GM12878 (cell line): Measurements from ENCODE around the gene AP5Z1. TPM values are rescaled to one million over a fixed set of nuclear protein-coding genes. Genes with fewer than 3 reads are reported as not detected.

Source experiments
- ATAC-seq: fragments of 200-7000 bp; cut with Tn5 transposase; 3 replicates; pipeline ENCODE4 v1.9.1; 2020; ENCODE audit warnings: mild to moderate bottlenecking, moderate library complexity
- BruUV-seq: library from RNA; stranded (reverse); fragments of 400-500 nt; replicated peaks from 2 replicates; lab custom pipeline; 2021; lab: Mats Ljungman, UMichigan
- CTCF ChIA-PET: fragments of 300-600 bp; sonication (Branson Sonifier 250); formaldehyde crosslinking; extraction: SDS; loops from one replicate; lab custom pipeline; 2021; ENCODE audit warnings: inconsistent platforms; lab: Yijun Ruan, JAX
- POLR2A ChIA-PET: fragments of 350-600 bp; formaldehyde crosslinking; extraction: SDS; loops from one replicate; lab custom pipeline; 2021; ENCODE audit warnings: inconsistent platforms; lab: Charles Lee
- RAD21 ChIA-PET: fragments of 300-600 bp; sonication (Branson Sonifier 250); formaldehyde crosslinking; loops from one replicate; lab custom pipeline; 2023; ENCODE audit warnings: antibody characterized with exemption; ENCODE audit not compliant: unreplicated experiment; lab: Charles Lee
- SMC1A ChIA-PET: fragments of 300-600 bp; sonication (Branson Sonifier 250); formaldehyde crosslinking; loops from one replicate; lab custom pipeline; 2023; ENCODE audit not compliant: unreplicated experiment, uncharacterized antibody; lab: Charles Lee
- DNase-seq: peaks from one replicate; pipeline ENCODE4 v3.0.0-alpha.2; 2011; ENCODE audit warnings: low read depth, low spot score
- FAIRE-seq: peaks from 3 replicates; lab custom pipeline; 2011; peaks lifted over from hg19 to GRCh38; lab: Jason Lieb, UNC
- H2AFZ ChIP-seq: 2 replicates; pipeline ENCODE4 v1.6.0; 2011; ENCODE audit warnings: low read depth, low read length, control low read depth; ENCODE audit not compliant: control insufficient read depth
- H3K27ac ChIP-seq: 2 replicates; pipeline ENCODE4 v1.5.1; 2011; ENCODE audit warnings: control low read depth; ENCODE audit not compliant: control insufficient read depth, insufficient read depth
- H3K27me3 ChIP-seq, 2 experiments: replicated peaks in 1 of 2; 2 replicates each; pipeline versions ENCODE4 v1.6.0 to v1.6.1; 2011; ENCODE audit warnings: low read length in 1 of 2; ENCODE audit not compliant: control insufficient read depth in 2 of 2, insufficient read depth in 2 of 2
- H3K36me3 ChIP-seq, 2 experiments: 2 replicates each; pipeline ENCODE4 v1.5.1; 2011; ENCODE audit warnings: low read length in 1 of 2; ENCODE audit not compliant: control insufficient read depth in 2 of 2, insufficient read depth in 2 of 2
- H3K4me1 ChIP-seq: 2 replicates; pipeline ENCODE4 v1.6.1; 2011; ENCODE audit warnings: mild to moderate bottlenecking, low read length, moderate library complexity, mixed read lengths; ENCODE audit not compliant: control insufficient read depth, insufficient read depth
- H3K4me2 ChIP-seq: 2 replicates; pipeline ENCODE4 v1.6.0; 2011; ENCODE audit warnings: control low read depth; ENCODE audit not compliant: control insufficient read depth, insufficient read depth
- H3K4me3 ChIP-seq: fragments of 200-600 bp; sonication (generic); 2 replicates; pipeline ENCODE4 v1.5.1; 2016
- H3K79me2 ChIP-seq: 2 replicates; pipeline ENCODE4 v1.6.0; 2011; ENCODE audit warnings: low read length; ENCODE audit not compliant: control insufficient read depth, insufficient read depth
- H3K9ac ChIP-seq: 2 replicates; pipeline ENCODE4 v1.8.0; 2011; ENCODE audit warnings: low read length, control low read depth, mixed read lengths; ENCODE audit not compliant: control insufficient read depth, insufficient read depth
- H3K9me3 ChIP-seq: replicated peaks from 3 replicates; pipeline ENCODE4 v1.5.1; 2011; ENCODE audit warnings: mild to moderate bottlenecking, low read length; ENCODE audit not compliant: control insufficient read depth, insufficient read depth
- H4K20me1 ChIP-seq: 2 replicates; pipeline ENCODE4 v1.6.0; 2011; ENCODE audit not compliant: control insufficient read depth, insufficient read depth
- BCL11A ChIP-seq: IDR thresholded peaks from 2 replicates; pipeline ENCODE4 v1.6.1; 2011; ENCODE audit warnings: low read depth, low read length
- BCL3 ChIP-seq: IDR thresholded peaks from 2 replicates; pipeline ENCODE4 v1.6.1; 2011; ENCODE audit warnings: borderline replicate concordance, low read depth, mild to moderate bottlenecking, moderate library complexity, low read length; ENCODE audit not compliant: insufficient read depth, poor library complexity, severe bottlenecking
- GABPA ChIP-seq: IDR thresholded peaks from 2 replicates; pipeline ENCODE4 v1.6.1; 2014; ENCODE audit warnings: antibody characterized with exemption, low read depth, mild to moderate bottlenecking, inconsistent platforms
- PAX5 ChIP-seq: IDR thresholded peaks from 2 replicates; pipeline ENCODE4 v1.6.1; 2011; ENCODE audit warnings: low read depth, low read length, borderline replicate concordance
- PAX8 ChIP-seq: fragments of 450-650 bp; IDR thresholded peaks from 2 replicates; pipeline ENCODE4 v1.6.1; 2017; ENCODE audit warnings: mild to moderate bottlenecking, moderate library complexity
- PKNOX1 ChIP-seq: fragments of 450-650 bp; IDR thresholded peaks from 2 replicates; pipeline ENCODE4 v1.6.1; 2016; ENCODE audit warnings: mild to moderate bottlenecking
- POLR2AphosphoS2 ChIP-seq: IDR thresholded peaks from 2 replicates; pipeline ENCODE4 v1.6.1; 2011; ENCODE audit warnings: low read depth, mild to moderate bottlenecking, low read length, improper control_type of control experiment, moderate library complexity
- RB1 ChIP-seq: fragments of 450-650 bp; formaldehyde crosslinking; IDR thresholded peaks from 2 replicates; pipeline ENCODE4 v1.6.1; 2017; ENCODE audit warnings: mild to moderate bottlenecking, borderline replicate concordance
- RCOR1 ChIP-seq: conservative IDR thresholded peaks from 2 replicates; pipeline ENCODE4 v1.6.1; 2012; ENCODE audit warnings: low read depth, low read length, improper control_type of control experiment
- SP1 ChIP-seq: IDR thresholded peaks from one replicate; pipeline ENCODE4 v1.6.1; 2011; ENCODE audit warnings: low read depth, low read length
- ZNF384 ChIP-seq: IDR thresholded peaks from 2 replicates; pipeline ENCODE4 v1.6.1; 2012; ENCODE audit warnings: low read depth, mild to moderate bottlenecking, low read length, improper control_type of control experiment, borderline replicate concordance
- ZNF687 ChIP-seq: fragments of 450-650 bp; IDR thresholded peaks from 2 replicates; pipeline ENCODE4 v1.6.1; 2017; ENCODE audit warnings: mild to moderate bottlenecking, moderate library complexity
- WGBS: methylation state at CpG from one replicate; pipeline ENCODE4 v1.1.6; 2016; ENCODE audit warnings: low lambda C conversion rate; ENCODE audit not compliant: insufficient replicate concordance, insufficient coverage; ENCODE audit errors: missing lambda C conversion rate; 5-methylcytosine and 5-hydroxymethylcytosine counted together
- in situ Hi-C: fragments of 300-500 bp; cut with MboI; formaldehyde crosslinking; loops from 9 replicates; pipeline ENCODE4 v1.14.3; 2018; ENCODE audit warnings: mixed read lengths
- intact Hi-C: fragments of 100-400 bp; cut with micrococcal nuclease; formaldehyde crosslinking; loops from one replicate; pipeline ENCODE4 v1.14.2; 2022; ENCODE audit not compliant: unreplicated experiment
- polyA plus RNA-seq, 11 experiments: library from polyadenylated mRNA; depleted of rRNA in 4 of 11; unstranded in 6 of 11; stranded (reverse) in 5 of 11; fragments of >200 nt; fragmentation: Nextera tagmentation in 4 of 11; fragmentation: Illumina TruSeq in 1 of 11; extraction: Ambion mirVana in 4 of 11; extraction: Trizol in 1 of 11; gene quantifications; 1 replicate in 1 of 11; 2 replicates in 10 of 11; pipeline versions ENCODE4 v1.2.1 to v1.2.3, GENCODE V29; 2011 to 2016; ENCODE audit warnings: inconsistent platforms in 2 of 11, missing spikeins in 2 of 11, low read depth in 1 of 11
- total RNA-seq, 4 experiments: library from RNA; depleted of rRNA in 3 of 4; stranded (reverse); fragments of >200 nt in 3 of 4; fragmentation: Illumina TruSeq in 1 of 4; extraction: Trizol in 1 of 4; gene quantifications; 2 replicates each; pipeline versions ENCODE4 v1.2.1 to v1.2.3, GENCODE V29; 2013 to 2021

AP5Z1 gene
- total and polyA plus RNA-seq, 10 of the 15 experiments (the other 5 are each of a cell fraction or from before 2014, with no cell fraction given), result 0.37 to 43.4 (median 19.4) TPM

- TF ChIP-seq BCL3 (no peak), ZNF384 (no peak), POLR2AphosphoS2 (no peak), BCL11A (no peak), GABPA (no peak), RCOR1 (no peak)
These were observed 29.9 kb downstream of the AP5Z1 start (continued) for GRCh38 chr7:4805110-4805983.

- no peaks in the 10 kb centered on the region for H4K20me1 ChIP-seq
- ChIA-PET RAD21 (no interaction called here), CTCF (no interaction called here), POLR2A (no interaction called here), SMC1A (no interaction called here)
- H2AFZ ChIP-seq, result no peak overlapping the region
- in situ Hi-C loops, result no loop called here
- WGBS, result 69% methylated on average over 8 of the region's 8 CpGs
- H3K4me1 ChIP-seq, result no peaks in the 10 kb centered on the region
- ATAC-seq (no peak), FAIRE-seq (no peak), DNase-seq (no peak)
- H3K9me3 ChIP-seq, result no peaks in the 10 kb centered on the region
- H3K79me2 ChIP-seq, result no peaks in the 10 kb centered on the region
- no peaks in the 10 kb centered on the region for H3K27me3 ChIP-seq
- H3K4me2 ChIP-seq, result no peak overlapping the region
- H3K4me3 ChIP-seq, result no peak overlapping the region
- H3K36me3 ChIP-seq, result no peaks in the 10 kb centered on the region
- no TSS peak for BruUV-seq
- no peak overlapping the region for H3K27ac ChIP-seq
- no peak overlapping the region for H3K9ac ChIP-seq
- intact Hi-C loops, result no loop called here
- TF ChIP-seq SP1 (no peak), PAX5 (no peak), PAX8 (no peak), PKNOX1 (no peak), RB1 (no peak), ZNF687 (no peak)
These were observed 30.5 kb downstream of the AP5Z1 start for GRCh38 chr7:4805984-4806300.
